CMK (cell line): ENCODE data around the gene SKI.
A peak's percentile ranks its signal among the peaks of the same experiment; 100 is the strongest.
"Not testable (repeated sequence)": the region's sequence is repeated elsewhere in the genome, so short reads cannot be mapped to it uniquely, and the experiment has no call there.

Experiments
- DNase-seq: peaks from one replicate; pipeline ENCODE4 v3.0.0-alpha.2; 2010; ENCODE audit warnings: low read depth

The SKI gene

GRCh38 chr1:2291577-2291976 is 63.5 kb downstream of the SKI start:
- DNase-seq: no peak

- no peak for DNase-seq
Observed at GRCh38 chr1:2292725-2293450, 64.8 kb downstream of the SKI start.

GRCh38 chr1:2294033-2294724 is 66.1 kb downstream of the SKI start:
- no peak for DNase-seq

- DNase-seq: no peak
Observed at GRCh38 chr1:2294725-2295078, 66.6 kb downstream of the SKI start.

- DNase-seq: no peak
Observed at GRCh38 chr1:2295526-2295925, 67.4 kb downstream of the SKI start.

GRCh38 chr1:2296211-2296610 is 68.1 kb downstream of the SKI start:
- DNase-seq: not testable (repeated sequence)

- no peak for DNase-seq
Observed at GRCh38 chr1:2296614-2297013, 68.5 kb downstream of the SKI start.

- no peak for DNase-seq
Observed at GRCh38 chr1:2297246-2298011, 69.3 kb downstream of the SKI start.

GRCh38 chr1:2298685-2299084 is 70.6 kb downstream of the SKI start:
- DNase-seq: no peak

- no peak for DNase-seq
Observed at GRCh38 chr1:2299131-2299627, 71.1 kb downstream of the SKI start.

GRCh38 chr1:2300004-2300771 is 72.1 kb downstream of the SKI start:
- DNase-seq: no peak

GRCh38 chr1:2300851-2301606 is 72.9 kb downstream of the SKI start:
- peak; percentile 98 for DNase-seq

- peak; percentile 53 for DNase-seq
Observed at GRCh38 chr1:2301607-2302291, 73.6 kb downstream of the SKI start.

GRCh38 chr1:2302292-2302925 is 74.3 kb downstream of the SKI start:
- DNase-seq: no peak

GRCh38 chr1:2303016-2303775 is 75.1 kb downstream of the SKI start:
- DNase-seq: no peak

- DNase-seq: no peak
Observed at GRCh38 chr1:2303781-2304180, 75.7 kb downstream of the SKI start.

- DNase-seq: no peak
Observed at GRCh38 chr1:2304282-2304681, 76.2 kb downstream of the SKI start.

- DNase-seq: no peak
Observed at GRCh38 chr1:2304921-2305681, 77.0 kb downstream of the SKI start.
